ENCODE data around the gene TCAIM. TPM values are rescaled to one million over a fixed set of nuclear protein-coding genes. Genes with fewer than 3 reads are reported as not detected.
A peak's percentile ranks its signal among the peaks of the same experiment; 100 is the strongest.

TCAIM gene
- total and polyA plus RNA-seq, 9 of the 15 experiments (the other 6 are each of a cell fraction or from before 2014, with no cell fraction given), result 19.7 to 53.3 (median 36.9) TPM

- TF ChIP-seq REST (IDR thresholded peaks at IDR 0.05; ENCODE audit: borderline replicate concordance) (peak; percentile 61), REST (CRISPR knock-in tag; IDR thresholded peaks at IDR 0.05; ENCODE audit: low read depth) (peak; percentile 56; the same call in 1 of the 2 replicates), ZNF12 (CRISPR knock-in tag; IDR thresholded peaks at IDR 0.05) (peak; percentile 90), YY1 (IDR thresholded peaks at IDR 0.05; ENCODE audit: borderline replicate concordance in 1 of 3, control insufficient read depth in 1 of 3, extremely low read depth in 1 of 3, insufficient read depth in 3 of 3, insufficient read length in 1 of 3, insufficient replicate concordance in 2 of 3, low read depth in 1 of 3, low read length in 2 of 3) (peak in 2 of 3 experiments; percentile 70 to 89), ZBTB40 (IDR thresholded peaks at IDR 0.05) (peak; percentile 63; the same call in 1 of the 2 replicates), ZBTB40 (CRISPR knock-in tag; IDR thresholded peaks at IDR 0.05) (no peak), ZBTB7A (IDR thresholded peaks at IDR 0.05; ENCODE audit: borderline replicate concordance, control insufficient read depth, low read depth, low read length) (peak; percentile 38; the same call in 1 of the 2 replicates), PTBP1 (IDR thresholded peaks at IDR 0.05; ENCODE audit: low read depth, low read length) (no peak)
These were observed 101.1 kb downstream of the TCAIM start (continued) for GRCh38 chr3:44439499-44440295.

Data from K562 (cell line).